IMR-90 (cell line): ENCODE measurements around the gene SLC15A2.

ENCODE experiments used
- CEBPB ChIP-seq: IDR thresholded peaks from 2 replicates; pipeline ENCODE4 v1.6.1; 2012; ENCODE audit warnings: low read depth, low read length, improper control_type of control experiment
- FOS ChIP-seq: fragments of 150-350 bp; IDR thresholded peaks from 2 replicates; pipeline ENCODE4 v1.6.1; 2016; ENCODE audit warnings: low read depth, low read length
- POLR2A ChIP-seq: IDR thresholded peaks from 2 replicates; pipeline ENCODE4 v1.6.1; 2012; ENCODE audit warnings: mild to moderate bottlenecking, low read depth, low read length
- RAD21 ChIP-seq: IDR thresholded peaks from 2 replicates; pipeline ENCODE4 v1.6.1; 2012; ENCODE audit warnings: low read length, improper control_type of control experiment
- TF ChIP-seq, protein P1 (sequence below): conservative IDR thresholded peaks from 2 replicates; pipeline ENCODE4 v1.5.1; 2012; ENCODE audit warnings: mild to moderate bottlenecking, low read depth, low read length, improper control_type of control experiment
- TF ChIP-seq, protein P2 (sequence below): fragments of 150-350 bp; IDR thresholded peaks from 2 replicates; pipeline ENCODE4 v1.6.1; 2017; ENCODE audit warnings: mild to moderate bottlenecking, antibody characterized with exemption, low read length, low read depth

- TF ChIP-seq, protein P1, sequence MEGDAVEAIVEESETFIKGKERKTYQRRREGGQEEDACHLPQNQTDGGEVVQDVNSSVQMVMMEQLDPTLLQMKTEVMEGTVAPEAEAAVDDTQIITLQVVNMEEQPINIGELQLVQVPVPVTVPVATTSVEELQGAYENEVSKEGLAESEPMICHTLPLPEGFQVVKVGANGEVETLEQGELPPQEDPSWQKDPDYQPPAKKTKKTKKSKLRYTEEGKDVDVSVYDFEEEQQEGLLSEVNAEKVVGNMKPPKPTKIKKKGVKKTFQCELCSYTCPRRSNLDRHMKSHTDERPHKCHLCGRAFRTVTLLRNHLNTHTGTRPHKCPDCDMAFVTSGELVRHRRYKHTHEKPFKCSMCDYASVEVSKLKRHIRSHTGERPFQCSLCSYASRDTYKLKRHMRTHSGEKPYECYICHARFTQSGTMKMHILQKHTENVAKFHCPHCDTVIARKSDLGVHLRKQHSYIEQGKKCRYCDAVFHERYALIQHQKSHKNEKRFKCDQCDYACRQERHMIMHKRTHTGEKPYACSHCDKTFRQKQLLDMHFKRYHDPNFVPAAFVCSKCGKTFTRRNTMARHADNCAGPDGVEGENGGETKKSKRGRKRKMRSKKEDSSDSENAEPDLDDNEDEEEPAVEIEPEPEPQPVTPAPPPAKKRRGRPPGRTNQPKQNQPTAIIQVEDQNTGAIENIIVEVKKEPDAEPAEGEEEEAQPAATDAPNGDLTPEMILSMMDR: no peak
- TF ChIP-seq FOS (no peak), POLR2A (no peak), RAD21 (no peak), CEBPB (no peak)
- TF ChIP-seq, protein P2, sequence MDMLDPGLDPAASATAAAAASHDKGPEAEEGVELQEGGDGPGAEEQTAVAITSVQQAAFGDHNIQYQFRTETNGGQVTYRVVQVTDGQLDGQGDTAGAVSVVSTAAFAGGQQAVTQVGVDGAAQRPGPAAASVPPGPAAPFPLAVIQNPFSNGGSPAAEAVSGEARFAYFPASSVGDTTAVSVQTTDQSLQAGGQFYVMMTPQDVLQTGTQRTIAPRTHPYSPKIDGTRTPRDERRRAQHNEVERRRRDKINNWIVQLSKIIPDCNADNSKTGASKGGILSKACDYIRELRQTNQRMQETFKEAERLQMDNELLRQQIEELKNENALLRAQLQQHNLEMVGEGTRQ: no peak
Observed at GRCh38 chr3:121885386-121885785, 8.8 kb upstream of the SLC15A2 start.
